Stimulated activated CD8-positive, alpha-beta memory T cell treated with anti-CD3 and anti-CD28 coated beads, Interleukin-7, amount 100 ng/mL, for 48 hours (primary cell): ENCODE data around the gene PHEX.

ENCODE experiments used
- DNase-seq, 2 donors: peaks; one replicate each; pipeline ENCODE4 v3.0.0-alpha.2; 2020; ENCODE audit warnings: low read depth in 1 of 2; ENCODE audit errors: extremely low read depth in 1 of 2

Gene PHEX

GRCh38 chrX:22097012-22097694, 65.0 kb downstream of the PHEX start:
- DNase-seq, result no peak

- DNase-seq, result no peak
These were observed 73.1 kb downstream of the PHEX start for GRCh38 chrX:22105231-22105630.

- DNase-seq, result no peak
These were observed 73.8 kb downstream of the PHEX start for GRCh38 chrX:22105971-22106370.

- no peak for DNase-seq
These were observed 77.3 kb downstream of the PHEX start for GRCh38 chrX:22109442-22109841.

GRCh38 chrX:22110729-22111494, 78.8 kb downstream of the PHEX start:
- DNase-seq, result no peak

GRCh38 chrX:22116605-22117546, 84.8 kb downstream of the PHEX start:
- DNase-seq, result no peak

- DNase-seq, result no peak
These were observed 85.5 kb downstream of the PHEX start for GRCh38 chrX:22117633-22118032.

- no peak for DNase-seq
These were observed 86.2 kb downstream of the PHEX start for GRCh38 chrX:22118161-22118830.

GRCh38 chrX:22121161-22121560, 89.0 kb downstream of the PHEX start:
- no peak for DNase-seq

GRCh38 chrX:22122510-22122909, 90.4 kb downstream of the PHEX start:
- no peak for DNase-seq

GRCh38 chrX:22124098-22124497, 92.0 kb downstream of the PHEX start:
- no peak for DNase-seq

- no peak for DNase-seq
These were observed 93.4 kb downstream of the PHEX start for GRCh38 chrX:22125481-22125880.

- no peak for DNase-seq
These were observed 94.2 kb downstream of the PHEX start for GRCh38 chrX:22126327-22126726.

- DNase-seq, result no peak
These were observed 96.8 kb downstream of the PHEX start for GRCh38 chrX:22128961-22129360.

- no peak for DNase-seq
These were observed 102.6 kb downstream of the PHEX start for GRCh38 chrX:22134681-22135080.

- DNase-seq, result no peak
These were observed 103.1 kb downstream of the PHEX start for GRCh38 chrX:22135171-22135711.

GRCh38 chrX:22135994-22136684, 104.0 kb downstream of the PHEX start:
- DNase-seq, result no peak

- DNase-seq, result no peak
These were observed 104.6 kb downstream of the PHEX start for GRCh38 chrX:22136711-22137110.

- DNase-seq, result no peak
These were observed 107.7 kb downstream of the PHEX start for GRCh38 chrX:22139822-22140221.
